ENCODE measurements around the gene C10orf90. TPM values are rescaled to one million over a fixed set of nuclear protein-coding genes. Genes with fewer than 3 reads are reported as not detected.

C10orf90 gene, protein sequence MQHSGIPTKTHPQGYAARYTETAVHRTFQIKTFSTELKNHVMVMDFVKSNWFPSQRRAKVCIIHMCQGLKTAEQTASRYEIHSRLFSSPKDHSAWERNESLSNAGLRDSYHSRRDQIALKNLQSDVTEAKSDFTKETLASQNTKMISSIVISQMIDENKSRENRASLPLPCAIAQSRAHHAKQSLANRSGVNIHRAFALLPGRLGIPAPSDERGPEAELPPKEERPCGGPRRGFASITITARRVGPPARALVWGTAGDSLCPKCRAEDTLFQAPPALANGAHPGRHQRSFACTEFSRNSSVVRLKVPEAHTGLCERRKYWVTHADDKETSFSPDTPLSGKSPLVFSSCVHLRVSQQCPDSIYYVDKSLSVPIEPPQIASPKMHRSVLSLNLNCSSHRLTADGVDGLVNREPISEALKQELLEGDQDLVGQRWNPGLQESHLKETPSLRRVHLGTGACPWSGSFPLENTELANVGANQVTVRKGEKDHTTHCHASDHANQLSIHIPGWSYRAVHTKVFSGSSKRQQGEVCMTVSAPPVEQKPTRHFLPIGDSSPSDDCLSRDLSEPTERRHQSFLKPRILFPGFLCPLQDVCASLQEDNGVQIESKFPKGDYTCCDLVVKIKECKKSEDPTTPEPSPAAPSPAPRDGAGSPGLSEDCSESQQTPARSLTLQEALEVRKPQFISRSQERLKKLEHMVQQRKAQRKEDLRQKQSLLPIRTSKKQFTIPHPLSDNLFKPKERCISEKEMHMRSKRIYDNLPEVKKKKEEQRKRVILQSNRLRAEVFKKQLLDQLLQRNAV
- total RNA-seq (not detected), polyA plus RNA-seq (not detected)
- long read RNA-seq, donor 1, partial matches to known transcripts, result 0 of 1 reads
- long read RNA-seq, donor 1, other reads (novel, unspliced or antisense), result 1 of 1 reads
- long read RNA-seq, donor 2, result 0 reads
- long read RNA-seq, donor 3, result 0 reads

DNA sequence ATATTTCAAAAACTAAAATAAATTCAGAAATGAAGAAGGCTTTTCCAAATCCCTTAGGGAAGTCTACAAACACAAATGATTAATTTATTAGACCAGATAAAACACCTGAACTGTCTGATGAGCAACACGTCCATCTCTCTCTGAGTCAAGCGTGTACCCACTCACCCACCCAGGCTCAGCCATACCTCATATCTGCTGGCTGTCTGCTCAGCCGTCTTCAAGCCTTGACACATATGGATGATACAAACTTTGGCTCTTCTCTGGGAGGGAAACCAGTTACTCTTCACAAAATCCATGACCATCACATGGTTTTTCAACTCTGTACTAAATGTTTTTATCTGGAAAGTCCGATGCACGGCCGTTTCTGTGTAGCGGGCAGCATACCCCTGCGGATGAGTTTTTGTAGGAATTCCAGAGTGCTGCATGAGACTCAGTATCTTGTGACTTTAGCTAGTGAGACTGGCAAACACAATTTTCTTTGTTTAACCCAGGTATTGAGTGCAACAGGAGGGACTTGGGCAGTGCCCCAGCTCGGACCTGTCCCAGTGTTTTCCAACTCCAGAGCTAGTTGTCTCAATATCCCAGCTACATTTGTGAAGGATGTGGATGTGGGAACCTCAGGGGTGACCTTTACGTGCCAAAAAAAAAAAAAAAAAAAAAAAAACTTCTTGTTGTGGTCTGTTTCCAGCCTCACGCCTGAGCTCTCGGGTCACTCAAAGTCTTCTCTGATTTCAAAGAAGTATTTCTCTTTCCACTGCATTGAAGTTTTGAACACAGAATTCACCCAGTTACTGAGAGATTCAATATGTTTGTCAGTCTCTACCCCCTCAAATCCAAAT lies at the start of gene C10orf90:
Gene C10orf90 (minus strand): TSS at position 638 of the 839 bp plus-strand sequence. CDS start 213 bp downstream, at position 425.
- Histone ChIP-seq H3K36me3 (no peaks in the 10 kb centered on the region), H3K27me3 (no peaks in the 10 kb centered on the region), H3K4me3 (no peak within 1 kb of the TSS), H3K9me3 (no peaks in the 10 kb centered on the region), H3K27ac (no peak within 1 kb of the TSS), H3K4me1 (ENCODE audit: insufficient read depth) (no peaks in the 10 kb centered on the region)
- intact Hi-C loops (cut with DNase I), result no loop called here
- DNase-seq, result no peak
- TF ChIP-seq, protein P1, sequence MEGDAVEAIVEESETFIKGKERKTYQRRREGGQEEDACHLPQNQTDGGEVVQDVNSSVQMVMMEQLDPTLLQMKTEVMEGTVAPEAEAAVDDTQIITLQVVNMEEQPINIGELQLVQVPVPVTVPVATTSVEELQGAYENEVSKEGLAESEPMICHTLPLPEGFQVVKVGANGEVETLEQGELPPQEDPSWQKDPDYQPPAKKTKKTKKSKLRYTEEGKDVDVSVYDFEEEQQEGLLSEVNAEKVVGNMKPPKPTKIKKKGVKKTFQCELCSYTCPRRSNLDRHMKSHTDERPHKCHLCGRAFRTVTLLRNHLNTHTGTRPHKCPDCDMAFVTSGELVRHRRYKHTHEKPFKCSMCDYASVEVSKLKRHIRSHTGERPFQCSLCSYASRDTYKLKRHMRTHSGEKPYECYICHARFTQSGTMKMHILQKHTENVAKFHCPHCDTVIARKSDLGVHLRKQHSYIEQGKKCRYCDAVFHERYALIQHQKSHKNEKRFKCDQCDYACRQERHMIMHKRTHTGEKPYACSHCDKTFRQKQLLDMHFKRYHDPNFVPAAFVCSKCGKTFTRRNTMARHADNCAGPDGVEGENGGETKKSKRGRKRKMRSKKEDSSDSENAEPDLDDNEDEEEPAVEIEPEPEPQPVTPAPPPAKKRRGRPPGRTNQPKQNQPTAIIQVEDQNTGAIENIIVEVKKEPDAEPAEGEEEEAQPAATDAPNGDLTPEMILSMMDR (IDR thresholded peaks at IDR 0.05), result no peak
- no peak for TF ChIP-seq POLR2A (IDR thresholded peaks at IDR 0.05)
- no peak for TF ChIP-seq EP300 (IDR thresholded peaks at IDR 0.05)
- WGBS, 3 donors, result 54 to 78% (median 59%) methylated on average over 12 of the region's 12 CpGs

DNA sequence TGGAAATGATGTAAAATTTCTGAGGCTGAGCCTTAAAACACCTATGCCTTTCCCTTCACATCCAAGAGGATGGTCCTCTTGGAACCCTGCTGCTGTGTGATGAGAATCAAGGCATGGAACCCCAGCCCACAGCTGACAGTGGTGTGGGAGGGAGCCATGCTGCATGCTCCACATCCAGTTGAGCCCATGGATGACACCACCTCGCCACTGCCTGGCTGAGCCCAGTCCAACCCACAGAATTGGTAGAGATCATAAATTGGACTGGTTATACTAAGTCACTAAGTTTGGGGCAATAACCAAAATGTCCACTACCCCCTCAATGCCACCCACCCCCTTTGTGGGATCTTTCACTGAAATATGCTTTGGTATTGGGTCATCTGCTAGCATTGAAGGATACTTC lies 45.9 kb upstream of the C10orf90 start:
- no peak overlapping the region for H3K27ac ChIP-seq
- no peak overlapping the region for H3K4me3 ChIP-seq
- no peaks in the 10 kb centered on the region for H3K4me1 ChIP-seq (ENCODE audit: insufficient read depth)
- no peak for DNase-seq
- TF ChIP-seq POLR2A (IDR thresholded peaks at IDR 0.05), result no peak
- no peak for TF ChIP-seq EP300 (IDR thresholded peaks at IDR 0.05)
- TF ChIP-seq, protein P1 (IDR thresholded peaks at IDR 0.05), result no peak
- H3K27me3 ChIP-seq, result no peaks in the 10 kb centered on the region
- no peaks in the 10 kb centered on the region for H3K36me3 ChIP-seq
- 88 to 89% (median 88%) methylated on average over 1 of the region's 1 CpG for WGBS, 3 donors
- intact Hi-C loops (cut with DNase I), result no loop called here
- H3K9me3 ChIP-seq, result no peaks in the 10 kb centered on the region

DNA sequence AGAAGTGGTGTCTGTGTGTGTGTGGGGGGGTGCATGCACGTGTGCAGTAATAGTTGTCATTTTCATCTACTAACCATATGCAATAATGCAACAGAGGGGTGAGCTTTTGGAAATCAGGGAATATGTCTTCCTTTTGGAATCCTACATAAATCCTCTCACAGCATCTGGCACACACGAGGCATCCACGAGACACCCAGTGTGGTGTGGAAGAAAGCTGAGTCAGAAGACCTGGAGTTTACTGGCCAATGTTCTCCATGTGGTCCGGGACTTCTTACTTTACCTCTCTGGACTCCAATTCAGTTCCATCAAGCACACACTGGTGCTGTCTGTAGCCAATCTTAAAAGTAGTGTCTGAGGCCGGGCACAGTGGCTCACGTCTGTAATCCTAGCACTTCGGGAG lies 43.1 kb upstream of the C10orf90 start:
- Histone ChIP-seq H3K9me3 (no peaks in the 10 kb centered on the region), H3K27me3 (no peaks in the 10 kb centered on the region), H3K4me3 (no peak overlapping the region), H3K27ac (no peak overlapping the region), H3K4me1 (ENCODE audit: insufficient read depth) (no peaks in the 10 kb centered on the region), H3K36me3 (no peaks in the 10 kb centered on the region)
- TF ChIP-seq, protein P1 (IDR thresholded peaks at IDR 0.05), result no peak
- TF ChIP-seq EP300 (IDR thresholded peaks at IDR 0.05) (no peak), POLR2A (IDR thresholded peaks at IDR 0.05) (no peak)
- no peak for DNase-seq
- intact Hi-C loops (cut with DNase I), result no loop called here
- WGBS, 3 donors, result 68 to 75% (median 73%) methylated on average over 7 of the region's 7 CpGs

DNA sequence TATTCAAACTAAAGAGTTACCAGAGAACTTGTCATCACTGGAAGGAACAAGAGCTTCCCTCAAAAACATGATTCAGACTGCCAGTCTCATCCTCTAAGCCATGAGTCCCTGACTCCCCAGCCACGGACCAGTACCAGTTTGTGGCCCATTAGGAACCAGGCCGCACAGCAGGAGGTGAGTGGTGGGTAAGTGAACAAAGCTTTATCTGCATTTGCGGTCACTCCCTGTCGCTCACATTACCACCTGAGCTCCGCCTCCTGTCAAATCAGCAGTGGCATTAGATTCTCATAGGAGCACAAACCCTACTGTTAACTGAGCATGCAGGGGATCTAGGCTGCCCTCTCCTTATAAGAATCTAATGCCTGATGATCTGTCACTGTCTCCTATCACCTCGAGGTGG lies 42.2 kb upstream of the C10orf90 start:
- Histone ChIP-seq H3K9me3 (no peaks in the 10 kb centered on the region), H3K4me1 (ENCODE audit: insufficient read depth) (no peaks in the 10 kb centered on the region), H3K27me3 (no peaks in the 10 kb centered on the region), H3K36me3 (no peaks in the 10 kb centered on the region), H3K27ac (no peak overlapping the region), H3K4me3 (no peak overlapping the region)
- WGBS, 3 donors, result 74 to 87% (median 86%) methylated on average over 6 of the region's 6 CpGs
- intact Hi-C loops (cut with DNase I), result no loop called here
- DNase-seq, result no peak
- no peak for TF ChIP-seq POLR2A (IDR thresholded peaks at IDR 0.05)
- no peak for TF ChIP-seq EP300 (IDR thresholded peaks at IDR 0.05)
- TF ChIP-seq, protein P1 (IDR thresholded peaks at IDR 0.05), result no peak

All from ovary (tissue), 10 donors.